D721Med (cell line): ENCODE measurements around the gene GMEB2.

Source experiments
- DNase-seq: peaks from one replicate; pipeline ENCODE4 v3.0.0; 2011; ENCODE audit warnings: low spot score; ENCODE audit not compliant: insufficient read length
- FAIRE-seq: peaks from 2 replicates; lab custom pipeline; 2011; peaks lifted over from hg19 to GRCh38; lab: Jason Lieb, UNC
- TF ChIP-seq, protein P1 (sequence below): IDR thresholded peaks from 2 replicates; pipeline ENCODE4 v1.5.1; 2012; ENCODE audit warnings: mild to moderate bottlenecking, control low read depth; ENCODE audit not compliant: insufficient read depth; ENCODE audit errors: missing control alignments

The GMEB2 gene

DNA sequence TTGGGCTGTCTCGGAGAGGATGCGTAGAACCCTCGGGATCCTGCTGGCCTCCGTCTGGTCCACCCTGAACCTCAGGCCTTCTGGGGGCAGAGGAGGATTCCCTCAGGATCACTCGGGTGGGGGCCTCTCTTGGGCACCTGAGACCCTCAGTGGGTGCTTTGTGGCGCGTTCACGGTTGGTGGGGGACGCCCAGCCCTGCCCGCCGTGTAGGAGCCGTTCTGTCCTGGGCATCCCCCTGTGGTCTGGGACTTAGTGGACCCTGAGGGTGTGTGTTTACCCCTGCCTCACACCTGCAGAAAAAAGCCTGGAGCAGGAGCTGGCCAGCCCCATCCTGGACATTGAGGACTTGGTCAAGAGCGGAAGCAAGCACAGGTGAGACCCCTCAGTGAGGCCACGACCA lies 38.8 kb upstream of the GMEB2 start:
- DNase-seq, result no peak
- no peak for FAIRE-seq

DNA sequence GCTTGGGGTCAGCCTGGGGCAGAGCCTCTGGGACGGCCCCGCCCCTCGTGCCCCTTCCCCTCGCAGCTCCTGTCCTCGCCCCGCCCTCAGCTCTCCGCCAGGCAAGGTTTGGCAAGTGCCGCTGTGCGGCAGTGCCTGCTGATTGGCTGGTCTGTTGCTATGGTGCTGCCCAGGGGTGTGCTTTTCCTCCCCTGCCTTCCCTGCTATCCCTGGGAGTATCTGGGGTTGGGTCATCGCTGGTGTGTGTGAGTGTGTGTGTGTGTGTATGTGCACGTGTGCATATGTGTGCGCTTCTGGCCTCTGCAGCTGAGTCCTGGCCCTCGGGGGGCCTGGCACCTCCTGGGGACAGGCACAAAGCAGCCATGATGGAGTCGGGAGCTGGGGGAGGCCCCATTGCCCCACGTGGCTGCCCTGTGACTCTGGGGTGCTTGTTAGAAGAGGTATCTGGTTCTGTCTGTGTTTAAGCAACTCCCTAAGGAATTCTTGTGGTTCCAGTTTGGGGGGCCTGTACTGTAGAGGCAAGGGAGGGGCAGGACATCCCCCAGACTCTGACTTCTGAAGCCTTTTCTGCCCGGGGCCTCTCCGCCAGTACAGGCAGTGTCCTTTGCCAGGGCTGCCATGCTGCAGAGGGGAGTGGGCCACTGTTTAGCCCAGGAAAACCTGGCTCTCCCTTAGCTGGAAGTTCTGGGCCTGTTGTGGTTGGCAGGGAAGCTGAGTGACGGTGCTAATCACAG lies 38.1 kb upstream of the GMEB2 start:
- FAIRE-seq (no peak), DNase-seq (no peak)
- TF ChIP-seq, protein P1, sequence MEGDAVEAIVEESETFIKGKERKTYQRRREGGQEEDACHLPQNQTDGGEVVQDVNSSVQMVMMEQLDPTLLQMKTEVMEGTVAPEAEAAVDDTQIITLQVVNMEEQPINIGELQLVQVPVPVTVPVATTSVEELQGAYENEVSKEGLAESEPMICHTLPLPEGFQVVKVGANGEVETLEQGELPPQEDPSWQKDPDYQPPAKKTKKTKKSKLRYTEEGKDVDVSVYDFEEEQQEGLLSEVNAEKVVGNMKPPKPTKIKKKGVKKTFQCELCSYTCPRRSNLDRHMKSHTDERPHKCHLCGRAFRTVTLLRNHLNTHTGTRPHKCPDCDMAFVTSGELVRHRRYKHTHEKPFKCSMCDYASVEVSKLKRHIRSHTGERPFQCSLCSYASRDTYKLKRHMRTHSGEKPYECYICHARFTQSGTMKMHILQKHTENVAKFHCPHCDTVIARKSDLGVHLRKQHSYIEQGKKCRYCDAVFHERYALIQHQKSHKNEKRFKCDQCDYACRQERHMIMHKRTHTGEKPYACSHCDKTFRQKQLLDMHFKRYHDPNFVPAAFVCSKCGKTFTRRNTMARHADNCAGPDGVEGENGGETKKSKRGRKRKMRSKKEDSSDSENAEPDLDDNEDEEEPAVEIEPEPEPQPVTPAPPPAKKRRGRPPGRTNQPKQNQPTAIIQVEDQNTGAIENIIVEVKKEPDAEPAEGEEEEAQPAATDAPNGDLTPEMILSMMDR, result no peak

More for the DNA sequence above, 38.8 kb upstream of the GMEB2 start:
- TF ChIP-seq, protein P1, result no peak

DNA sequence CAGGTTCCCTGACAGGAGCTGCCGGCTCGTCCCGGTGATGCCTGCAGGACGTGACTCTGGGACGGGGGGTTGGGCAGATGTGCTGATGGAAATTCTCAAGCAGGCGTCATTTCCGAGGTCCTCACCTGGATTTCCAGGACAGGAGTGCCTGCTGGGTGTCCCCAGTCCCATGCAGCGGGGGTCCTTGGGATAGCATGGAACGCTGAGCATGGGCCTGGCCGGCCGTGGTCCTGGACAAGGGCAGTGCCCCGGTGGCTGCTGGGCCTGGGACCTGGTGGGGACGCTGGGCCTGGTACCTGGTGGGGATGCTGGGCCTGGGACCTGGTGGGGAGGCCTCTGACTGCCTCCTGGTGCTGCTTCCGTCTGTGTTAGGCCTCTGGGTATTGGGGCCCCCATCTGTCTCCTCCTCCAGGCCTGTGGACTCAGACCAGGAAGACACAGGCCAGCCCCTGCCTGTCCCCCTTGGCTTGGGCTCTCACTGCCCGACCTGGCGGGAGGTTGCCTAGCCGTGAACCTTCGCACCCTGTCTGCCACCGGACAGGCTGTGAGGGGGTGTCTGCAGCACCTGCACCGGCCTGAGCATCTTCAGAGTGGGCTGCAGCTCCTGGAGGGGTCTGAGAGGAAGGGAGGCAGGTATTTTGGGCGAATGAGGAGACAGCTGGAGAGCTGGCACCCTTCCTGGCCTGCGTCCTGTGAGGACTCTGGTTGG lies 37.4 kb upstream of the GMEB2 start:
- FAIRE-seq (no peak), DNase-seq (no peak)
- TF ChIP-seq, protein P1, result no peak

DNA sequence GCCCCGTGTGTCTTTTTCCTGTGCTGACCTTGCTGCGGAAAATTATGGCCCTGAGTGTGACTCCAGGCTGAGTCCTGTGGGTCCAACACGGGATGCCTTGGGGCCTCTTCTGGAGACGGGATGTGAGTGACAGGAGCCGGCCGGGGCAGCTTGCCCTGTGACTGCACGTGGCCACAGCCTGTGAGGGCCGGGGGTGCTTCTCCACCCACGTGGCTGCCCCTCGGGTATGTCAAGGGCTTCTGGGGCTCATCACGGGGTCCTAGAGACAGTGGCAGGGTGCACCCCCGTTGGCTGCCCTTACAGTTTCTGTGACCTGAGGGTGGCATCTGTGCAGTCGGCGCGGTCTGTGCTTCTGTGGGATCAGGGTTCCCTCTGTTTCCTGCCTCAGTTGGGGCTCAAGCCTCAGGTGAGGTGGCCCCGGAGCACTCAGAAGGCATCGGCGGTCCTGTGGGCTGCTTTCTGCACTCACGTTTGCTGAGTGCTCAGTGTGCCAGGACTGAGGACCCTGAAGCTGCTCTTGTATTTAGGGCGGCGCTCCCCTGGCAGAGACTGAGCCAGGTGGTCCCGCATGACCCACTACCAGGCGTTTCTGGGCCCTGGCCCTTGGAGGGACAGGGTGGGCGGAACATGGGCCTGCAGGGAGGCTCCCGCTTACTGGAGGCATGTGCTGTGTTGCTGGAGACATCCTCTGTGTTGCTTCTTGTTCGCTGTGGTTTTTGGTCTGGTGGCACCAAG lies 36.6 kb upstream of the GMEB2 start:
- no peak for DNase-seq
- no peak for FAIRE-seq
- TF ChIP-seq, protein P1, result no peak

DNA sequence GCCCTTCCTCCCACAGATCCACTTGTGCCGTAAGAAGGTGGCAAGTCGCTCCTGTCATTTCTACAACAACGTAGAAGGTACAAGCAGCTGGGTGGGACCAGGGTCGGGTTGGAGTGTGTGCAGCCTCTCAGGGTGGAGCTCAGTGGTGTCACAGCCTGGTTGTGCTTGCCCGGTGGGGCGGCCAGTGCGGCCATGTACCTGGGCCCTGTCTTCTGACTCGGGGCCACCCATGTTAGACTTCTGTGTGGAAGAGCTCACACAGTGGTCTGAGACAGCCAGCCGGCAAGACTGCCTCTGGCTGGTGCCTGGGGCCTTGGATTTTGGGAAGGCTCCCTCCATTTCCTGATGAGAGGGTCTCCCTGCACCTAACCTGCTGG lies 35.9 kb upstream of the GMEB2 start:
- TF ChIP-seq, protein P1, result no peak
- no peak for DNase-seq
- no peak for FAIRE-seq

DNA sequence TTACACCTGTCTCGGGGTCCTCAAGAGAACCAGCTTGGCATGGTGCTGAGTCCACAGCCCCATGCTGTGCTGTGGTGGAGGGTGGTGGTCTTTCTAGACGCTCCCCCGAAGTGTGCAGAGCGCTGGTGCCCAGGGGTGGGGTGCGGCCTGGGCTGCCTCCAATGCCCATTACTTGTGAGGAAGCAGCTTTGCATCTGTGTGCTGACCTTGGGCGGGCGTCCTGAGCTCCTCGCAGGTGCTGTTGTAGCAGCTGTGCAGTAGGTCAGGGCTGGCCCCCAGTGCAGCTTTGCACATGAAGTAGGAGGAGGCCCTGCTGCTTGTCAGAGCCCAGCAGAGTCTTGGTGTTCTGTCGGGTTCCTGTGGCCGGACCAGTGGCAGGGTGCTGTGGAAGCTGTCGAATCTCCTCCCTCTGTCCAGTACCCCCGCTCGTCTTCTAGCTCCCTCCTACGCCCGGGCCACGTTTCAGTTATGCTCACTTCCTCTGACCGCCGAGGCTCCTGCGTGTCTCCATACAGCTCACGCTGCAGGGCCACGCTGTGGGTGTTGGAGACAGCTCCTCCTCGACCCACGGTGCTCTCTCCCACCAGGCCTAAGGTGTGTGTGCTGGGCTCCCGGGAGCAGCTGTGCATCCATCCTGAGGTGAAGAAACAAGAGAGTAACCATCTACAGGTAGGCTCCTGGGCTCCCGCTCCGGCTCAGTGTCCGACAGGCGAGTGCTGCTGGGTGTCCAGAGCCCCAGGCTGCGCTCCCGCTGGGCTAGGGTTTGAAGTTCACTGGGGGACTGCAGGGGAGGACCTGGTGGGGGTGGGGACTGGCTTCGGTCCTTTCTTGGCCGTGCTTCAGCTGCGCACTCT lies 35.3 kb upstream of the GMEB2 start:
- no peak for FAIRE-seq
- TF ChIP-seq, protein P1, result no peak
- no peak for DNase-seq
